Fibroblast of skin of right quadriceps (primary cell): Measurements from ENCODE around the gene LILRB3.
"Not testable (repeated sequence)": the region's sequence is repeated elsewhere in the genome, so short reads cannot be mapped to it uniquely, and the experiment has no call there.

Source experiments
- DNase-seq: peaks from one replicate; pipeline ENCODE4 v3.0.0-alpha.2; 2013

LILRB3 gene

DNA sequence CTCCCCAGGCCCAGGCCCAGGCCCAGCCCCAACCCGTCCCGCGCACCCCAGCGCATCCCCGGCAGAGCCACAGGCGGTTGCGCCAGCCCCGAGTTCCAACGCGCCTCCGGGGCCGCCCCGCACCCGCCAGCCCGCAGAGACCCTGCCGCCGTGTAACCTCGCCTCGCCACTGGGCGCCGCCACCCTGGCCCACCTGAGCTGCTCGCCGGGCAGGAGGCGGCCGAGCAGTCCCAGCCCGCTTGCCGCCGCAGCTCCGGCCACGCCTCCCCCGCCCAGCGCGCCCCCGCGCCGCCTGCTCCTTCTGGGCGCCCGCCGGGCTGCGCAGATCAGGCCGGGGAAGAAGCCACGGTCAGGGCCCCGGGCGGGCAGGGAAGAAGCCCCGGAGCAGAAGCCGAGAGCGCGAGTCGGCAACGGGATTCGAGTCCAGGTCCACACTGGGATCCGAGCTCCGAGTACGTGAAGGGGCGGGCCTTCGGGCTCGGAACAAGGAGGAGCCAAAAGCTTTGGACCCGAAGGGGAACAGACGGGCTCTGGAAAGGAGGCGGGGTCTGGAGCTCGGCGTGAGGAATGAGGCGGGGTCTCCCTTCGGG lies 33.6 kb downstream of the LILRB3 start, which contains the start of gene MBOAT7:
Gene MBOAT7 (minus strand): TSS at position 436 of the 590 bp plus-strand sequence. CDS start 1,072 bp downstream, outside the sequence.
- DNase-seq = no peak

DNA sequence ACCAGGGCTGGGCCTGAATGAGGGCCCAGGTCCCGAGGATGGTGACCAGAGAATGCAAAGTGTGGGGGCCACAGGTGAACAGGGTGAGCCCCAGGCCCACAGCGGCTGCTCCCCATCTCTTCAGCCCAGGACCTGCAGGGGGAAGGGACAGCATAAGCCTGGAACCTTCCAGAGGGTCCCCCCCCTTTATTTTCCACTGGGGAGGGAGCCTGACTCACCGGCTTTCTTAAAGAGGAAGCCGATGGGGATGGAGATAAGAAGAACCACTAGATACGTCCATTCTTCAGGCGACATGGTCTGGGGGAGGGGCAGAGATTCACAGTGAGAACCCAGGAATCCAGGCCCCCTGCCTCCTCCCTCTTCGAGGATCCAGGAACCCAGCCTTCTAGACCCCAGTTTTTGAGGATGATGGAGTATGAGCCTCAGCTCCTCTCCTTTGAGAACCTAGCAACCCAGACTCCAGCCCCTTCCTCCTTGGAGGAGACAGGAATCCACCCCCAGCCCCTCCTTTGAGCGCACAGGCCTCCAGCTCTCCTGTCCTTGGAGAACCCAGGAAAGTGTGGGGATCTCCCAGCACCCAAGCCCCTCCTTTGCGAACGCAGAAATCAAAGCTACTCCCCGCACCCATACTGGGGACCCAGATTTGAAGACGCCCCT lies 34.5 kb downstream of the LILRB3 start:
- peak; percentile 60 for DNase-seq

DNA sequence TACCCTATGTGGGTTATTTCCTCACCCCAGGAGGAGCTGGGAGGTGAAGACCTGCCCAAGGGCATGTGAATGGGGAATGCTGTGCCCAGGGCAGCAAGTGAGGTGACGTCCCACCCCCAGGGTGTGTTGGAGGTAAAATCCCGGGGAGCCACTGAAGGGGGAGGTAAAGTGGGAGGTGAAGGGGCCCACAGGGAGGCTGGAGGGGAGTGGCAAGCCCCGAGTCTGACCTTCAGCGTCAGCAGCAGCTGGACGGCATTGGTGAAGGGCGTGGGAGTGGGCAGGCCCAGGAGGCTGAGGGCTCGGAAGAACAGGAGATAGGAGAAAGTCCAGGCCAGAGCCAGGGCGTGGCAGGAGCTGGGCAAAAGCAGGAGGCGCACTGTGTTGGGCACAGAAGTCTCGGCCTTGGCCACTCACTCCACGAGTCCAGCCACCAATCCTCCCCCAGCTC lies 35.8 kb downstream of the LILRB3 start:
- no peak for DNase-seq

DNA sequence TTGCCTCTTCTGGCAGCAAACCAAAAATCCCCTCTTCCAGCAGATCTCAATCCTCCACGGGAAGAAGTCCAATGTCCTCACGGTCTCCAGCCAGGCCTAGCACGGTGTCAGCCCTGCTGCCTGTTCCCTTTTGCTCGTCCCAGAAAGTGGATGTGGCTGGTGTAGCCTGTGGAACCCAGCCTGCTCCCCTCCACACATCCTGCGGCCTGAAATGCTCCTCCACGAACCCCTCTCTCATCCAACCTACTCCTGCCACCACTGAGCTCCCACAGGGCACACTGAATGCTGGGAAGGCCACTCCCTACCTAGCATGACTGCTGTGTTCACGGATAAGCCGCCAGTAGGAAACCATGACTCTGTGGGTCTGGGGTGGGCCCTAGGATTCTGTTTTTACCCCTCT lies 36.5 kb downstream of the LILRB3 start:
- no peak for DNase-seq

DNA sequence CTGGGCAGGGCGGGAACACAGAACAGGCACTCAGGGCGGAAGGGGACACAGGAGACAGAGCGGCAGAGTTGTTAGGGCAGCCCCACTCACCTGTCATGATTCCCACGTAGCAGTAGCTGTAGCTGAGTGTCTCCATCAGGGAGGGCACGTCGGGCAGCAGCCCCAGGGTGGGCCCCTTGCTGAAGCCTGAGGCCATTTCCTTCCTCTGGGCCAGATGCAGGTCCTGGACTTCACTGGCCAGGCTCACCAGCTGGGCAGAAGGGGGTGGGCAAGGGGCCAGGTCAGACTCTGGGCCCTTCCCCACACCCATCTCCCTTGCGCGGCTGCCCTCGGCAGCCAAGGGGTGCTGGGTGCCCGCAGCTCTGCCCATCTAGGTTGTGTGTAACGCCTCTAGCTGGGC lies 39.4 kb downstream of the LILRB3 start:
- no peak for DNase-seq

DNA sequence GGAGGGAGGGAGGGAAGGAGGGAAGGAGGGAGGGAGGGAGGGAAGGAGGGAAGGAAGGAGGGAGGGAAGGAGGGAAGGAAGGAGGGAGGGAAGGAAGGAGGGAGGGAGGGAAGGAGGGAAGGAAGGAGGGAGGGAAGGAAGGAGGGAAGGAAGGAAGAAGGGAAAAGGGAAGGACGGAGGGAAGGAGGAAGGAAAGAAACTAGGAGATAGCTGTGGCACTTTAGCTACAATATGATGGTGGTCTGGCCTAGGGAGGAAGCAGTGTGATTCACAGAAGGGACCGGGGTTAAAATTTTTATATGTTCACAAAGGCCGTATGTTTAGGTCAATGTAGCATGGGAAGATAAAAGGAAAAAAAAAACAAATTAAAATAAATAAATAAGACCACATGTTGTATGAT lies 40.9 kb downstream of the LILRB3 start:
- not testable (repeated sequence) for DNase-seq

DNA sequence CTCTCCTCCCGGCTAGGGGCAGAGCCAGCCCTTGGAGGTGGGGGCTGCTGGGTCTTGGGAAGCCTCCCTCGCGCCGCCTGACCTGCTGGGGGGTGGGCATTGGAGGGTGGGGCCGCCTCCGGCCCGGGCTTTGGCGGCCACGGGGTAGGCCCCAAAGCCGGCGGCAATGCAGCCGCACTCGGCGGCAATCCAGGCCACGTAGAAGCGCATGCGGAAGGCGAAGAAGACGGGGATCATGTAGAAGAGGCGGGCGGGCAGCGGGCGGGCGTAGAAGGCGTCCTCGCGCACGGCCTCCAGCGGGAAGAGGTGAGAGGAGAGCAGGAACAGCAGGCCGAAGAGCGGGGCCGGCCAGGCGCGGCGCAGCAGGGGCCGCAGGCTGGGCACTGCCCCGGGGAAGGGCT lies 42.1 kb downstream of the LILRB3 start:
- no peak for DNase-seq

DNA sequence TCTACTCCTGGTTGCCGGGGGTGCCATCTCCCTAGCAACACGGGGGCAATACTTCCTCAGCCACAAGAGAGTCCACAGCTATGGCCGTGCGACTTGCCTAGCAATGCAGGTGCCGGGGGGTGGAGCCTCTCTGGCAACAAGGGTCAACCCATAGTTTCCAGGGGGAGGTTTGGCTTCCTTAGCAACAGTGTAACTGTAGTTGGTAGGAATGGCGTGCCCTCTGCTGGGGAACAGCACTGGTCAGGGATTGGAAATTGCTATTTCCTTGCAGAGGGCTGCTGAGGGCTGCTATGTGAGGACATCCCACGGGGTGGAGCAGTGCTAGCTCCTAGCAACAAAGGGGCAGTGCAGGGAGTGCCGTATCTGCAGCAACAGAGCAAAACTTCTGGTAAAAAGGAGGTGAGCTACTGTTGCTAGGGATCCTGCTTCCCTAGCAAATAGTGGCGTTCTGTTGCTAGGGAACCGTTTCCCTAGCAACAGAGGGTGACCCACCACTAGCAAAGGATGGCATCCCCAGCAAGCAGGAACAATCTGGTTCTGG lies 42.8 kb downstream of the LILRB3 start:
- peak; percentile 31 for DNase-seq

DNA sequence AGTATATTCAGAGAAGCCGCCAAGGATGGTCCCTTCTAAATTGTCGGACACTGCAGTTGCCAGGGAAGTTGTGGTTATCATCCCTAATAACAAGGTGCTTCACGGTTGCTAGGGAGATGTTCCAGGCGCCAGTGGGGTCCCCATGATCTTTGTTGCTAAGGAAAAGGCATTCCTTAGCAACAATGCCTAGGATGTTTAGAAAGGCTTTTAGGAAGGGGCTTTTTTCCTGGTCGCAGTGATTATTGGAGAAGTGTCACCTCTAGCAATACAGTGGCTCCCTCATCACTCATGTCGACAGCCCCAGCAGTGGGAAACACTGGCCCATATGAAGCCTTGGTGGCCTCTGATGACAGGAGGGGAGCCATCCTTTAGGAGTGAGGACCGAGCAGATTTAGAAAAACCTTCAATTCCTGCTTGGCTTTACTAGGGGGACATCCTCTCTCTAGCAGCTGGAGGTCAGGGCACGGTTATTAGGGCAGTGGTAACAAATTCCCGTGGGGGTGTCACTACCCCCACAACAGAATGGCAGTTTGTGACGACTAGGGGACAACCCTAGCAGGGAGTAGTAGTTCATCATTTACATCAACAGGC lies 43.5 kb downstream of the LILRB3 start:
- DNase-seq = no peak

DNA sequence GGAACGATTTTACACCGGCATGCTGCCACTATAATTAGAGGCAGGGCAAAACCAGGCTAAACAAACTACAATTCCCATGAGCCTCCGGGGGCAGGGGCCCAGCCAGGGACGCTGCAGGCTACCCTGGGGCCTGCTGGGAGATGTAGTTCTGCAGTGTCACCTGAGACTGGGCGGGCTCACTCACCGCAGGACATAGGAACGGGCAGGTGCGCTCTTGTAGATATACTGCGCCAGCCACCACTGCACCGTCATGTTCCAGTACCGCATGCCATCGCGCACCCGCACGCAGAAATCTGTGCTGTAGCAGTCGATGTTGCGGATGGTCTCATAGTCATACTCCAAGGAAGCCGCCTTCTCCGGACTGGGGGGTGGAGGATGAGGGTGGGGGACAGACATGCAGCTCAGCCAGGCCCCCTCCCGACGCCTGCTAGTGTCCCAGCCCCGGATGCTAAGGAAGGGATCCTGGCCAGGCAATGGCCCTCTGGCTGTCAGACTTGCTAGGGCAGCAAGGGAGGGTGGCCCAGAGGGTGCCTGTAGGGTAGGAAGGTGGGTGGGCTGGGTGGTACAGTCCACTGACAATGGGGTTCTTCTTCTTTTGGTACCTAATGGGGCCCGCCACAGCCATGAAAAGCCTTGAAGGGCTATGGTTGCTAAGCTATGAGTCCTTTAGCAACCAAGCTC lies 44.1 kb downstream of the LILRB3 start:
- no peak for DNase-seq

DNA sequence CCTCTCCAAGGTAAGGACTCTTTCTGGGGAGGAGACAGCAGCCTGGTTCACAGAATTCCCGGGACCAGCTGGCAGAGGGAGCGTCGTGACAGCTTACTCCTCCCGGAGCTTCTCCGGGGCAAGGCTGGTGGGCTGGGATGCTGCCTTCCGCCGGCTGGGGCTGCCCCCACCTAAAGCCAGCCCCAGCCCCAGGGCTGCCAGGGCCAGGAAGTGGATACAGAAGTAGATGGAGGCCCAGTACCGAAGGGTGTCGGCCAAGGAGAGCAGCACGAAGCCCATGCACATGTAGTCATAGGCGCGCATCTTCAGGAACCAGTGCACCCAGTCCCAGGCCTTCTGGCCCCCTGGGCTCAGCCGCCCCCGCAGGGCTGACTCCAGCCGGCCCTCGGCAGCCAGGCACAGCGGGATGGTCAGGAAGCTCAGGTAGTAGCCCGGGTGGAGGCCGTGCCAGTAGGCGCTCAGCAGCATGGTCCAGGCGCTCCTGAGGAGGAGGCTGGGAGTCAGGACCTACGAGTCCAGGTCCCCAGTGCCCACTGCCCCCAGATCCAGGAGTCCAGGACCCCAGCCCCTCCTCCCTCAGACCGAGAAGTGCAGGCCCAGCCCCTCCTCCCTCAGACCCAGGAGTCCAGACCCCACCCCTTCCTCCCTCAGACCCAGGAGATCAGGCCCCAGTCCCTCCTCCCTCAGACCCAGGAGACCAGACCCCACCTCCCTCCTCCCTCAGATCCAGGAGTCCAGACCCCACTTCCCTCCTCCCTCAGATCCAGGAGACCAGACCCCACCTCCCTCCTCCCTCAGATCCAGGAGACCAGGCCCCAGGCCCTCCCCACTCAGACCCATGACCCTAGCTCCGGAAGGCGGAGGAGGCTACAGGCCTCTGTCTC lies 48.6 kb downstream of the LILRB3 start:
- DNase-seq = no peak

DNA sequence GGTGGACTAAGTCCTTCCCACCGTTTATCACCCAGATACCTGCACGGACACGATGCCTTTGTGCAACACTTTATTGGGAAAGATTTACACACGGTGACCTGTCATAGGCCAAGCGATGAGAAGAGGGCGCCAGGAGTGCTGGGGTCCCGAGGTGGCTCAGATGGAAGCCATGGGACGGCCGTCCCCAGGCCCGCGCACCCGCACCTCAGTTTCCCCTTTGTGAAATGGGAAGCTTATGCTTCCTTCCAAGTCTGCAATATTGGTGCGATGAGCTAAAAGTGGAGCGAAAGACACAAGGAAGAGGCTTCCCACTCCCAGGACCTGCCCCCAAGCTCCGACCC lies 49.5 kb downstream of the LILRB3 start:
- no peak for DNase-seq

DNA sequence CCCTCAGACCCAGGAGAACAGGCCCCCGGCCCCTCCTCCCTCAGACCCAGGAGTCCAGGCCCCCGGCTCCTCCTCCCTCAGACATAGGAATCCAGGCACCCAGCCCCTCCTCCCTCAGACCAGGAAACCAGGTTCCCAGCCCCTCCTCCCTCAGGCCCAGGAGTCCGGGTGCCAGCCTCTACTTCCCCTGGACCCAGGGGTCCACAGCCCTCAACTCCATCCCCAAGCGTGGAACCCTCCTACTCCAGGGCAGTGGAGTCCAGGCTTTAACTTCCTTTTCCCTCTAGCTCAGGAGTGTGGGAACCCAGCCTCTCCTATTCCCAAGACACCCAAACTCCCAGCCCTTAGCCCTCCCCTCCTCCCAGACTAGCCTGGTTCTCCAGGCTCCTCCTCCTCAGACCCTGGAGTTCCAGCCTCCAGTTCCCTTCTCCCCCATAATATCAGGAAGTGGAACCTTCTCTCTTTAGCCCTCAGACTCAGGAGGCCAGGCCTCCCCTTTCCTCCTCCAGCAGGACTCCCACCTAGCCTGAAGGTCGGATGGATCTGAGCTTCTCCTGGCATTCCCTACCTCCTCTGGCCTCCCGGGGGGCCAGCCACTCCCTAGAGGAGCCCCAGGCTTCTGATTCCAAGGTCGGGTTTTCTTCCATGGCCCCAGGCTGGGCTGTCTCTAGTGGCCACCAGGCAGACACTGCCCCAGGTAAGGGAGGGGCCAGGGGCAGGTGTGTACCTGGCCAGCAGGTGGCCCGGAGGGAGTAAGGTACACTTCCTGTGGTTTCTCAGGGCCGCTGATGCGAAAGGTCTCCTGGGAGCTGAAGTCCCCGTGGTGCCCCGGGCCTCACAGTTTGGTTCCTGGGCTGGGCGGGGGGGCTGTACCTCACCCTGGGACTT lies 50.1 kb downstream of the LILRB3 start, which contains the start of gene TMC4:
Gene TMC4 (minus strand): TSS at position 690 of the 888 bp plus-strand sequence. CDS start 43 bp downstream, at position 647.
- DNase-seq = no peak

DNA sequence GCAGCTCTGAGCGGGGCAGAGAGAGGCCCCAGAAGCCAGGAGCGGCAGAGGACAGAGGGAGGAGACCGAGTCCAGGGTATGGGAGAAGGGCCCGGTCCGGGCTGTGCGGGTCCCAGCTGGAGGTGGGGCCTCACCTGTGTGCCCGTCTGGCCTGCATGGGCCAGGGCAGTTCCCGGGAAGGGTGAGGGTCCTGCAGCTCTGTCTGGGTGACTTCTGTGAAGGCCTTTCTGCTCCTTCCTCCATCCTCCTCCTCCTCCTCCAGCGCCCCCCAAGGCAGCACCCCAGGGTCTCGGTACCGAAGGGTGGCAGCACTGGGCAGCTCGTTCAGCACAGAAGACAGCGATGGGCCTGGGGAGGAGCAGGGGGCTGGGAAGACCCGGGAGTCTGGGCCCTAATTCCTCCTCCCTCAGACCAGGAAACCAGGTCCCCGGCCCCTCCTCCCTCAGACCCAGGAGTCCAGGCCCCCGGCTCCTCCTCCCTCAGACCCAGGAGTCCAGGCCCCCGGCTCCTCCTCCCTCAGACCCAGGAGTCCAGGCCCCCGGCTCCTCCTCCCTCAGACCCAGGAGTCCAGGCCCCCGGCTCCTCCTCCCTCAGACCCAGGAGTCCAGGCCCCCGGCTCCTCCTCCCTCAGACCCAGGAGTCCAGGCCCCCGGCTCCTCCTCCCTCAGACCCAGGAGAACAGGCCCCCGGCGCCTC lies 50.9 kb downstream of the LILRB3 start:
- not testable (repeated sequence) for DNase-seq

DNA sequence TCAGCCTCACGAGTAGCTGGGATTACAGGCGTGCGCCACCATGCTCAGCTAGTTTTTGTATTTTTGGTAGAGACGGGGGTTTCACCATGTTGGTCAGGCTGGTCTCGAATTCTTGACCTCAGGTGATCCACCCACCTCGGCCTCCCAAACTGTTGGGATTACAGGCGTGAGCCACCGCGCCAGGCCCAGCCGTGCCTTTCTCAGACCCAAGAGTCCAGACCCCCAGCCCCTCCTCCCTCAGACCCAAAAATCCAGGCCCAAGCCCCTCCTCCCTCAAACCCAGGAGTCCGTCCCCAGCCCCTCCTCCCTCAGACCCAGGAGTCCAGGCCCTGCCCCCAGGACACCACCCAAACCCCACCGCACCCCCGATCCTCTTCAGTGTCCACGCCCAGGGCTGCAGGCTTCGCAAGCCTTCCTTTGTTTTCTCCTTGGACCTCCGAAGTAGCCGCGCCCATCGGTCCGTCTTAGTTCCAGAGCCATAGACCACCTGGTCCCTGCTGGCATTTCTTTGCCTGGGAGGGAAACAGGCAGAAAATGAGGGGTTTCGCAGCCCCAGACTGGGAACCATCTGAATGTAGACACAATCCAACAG lies 53.6 kb downstream of the LILRB3 start:
- DNase-seq = no peak

DNA sequence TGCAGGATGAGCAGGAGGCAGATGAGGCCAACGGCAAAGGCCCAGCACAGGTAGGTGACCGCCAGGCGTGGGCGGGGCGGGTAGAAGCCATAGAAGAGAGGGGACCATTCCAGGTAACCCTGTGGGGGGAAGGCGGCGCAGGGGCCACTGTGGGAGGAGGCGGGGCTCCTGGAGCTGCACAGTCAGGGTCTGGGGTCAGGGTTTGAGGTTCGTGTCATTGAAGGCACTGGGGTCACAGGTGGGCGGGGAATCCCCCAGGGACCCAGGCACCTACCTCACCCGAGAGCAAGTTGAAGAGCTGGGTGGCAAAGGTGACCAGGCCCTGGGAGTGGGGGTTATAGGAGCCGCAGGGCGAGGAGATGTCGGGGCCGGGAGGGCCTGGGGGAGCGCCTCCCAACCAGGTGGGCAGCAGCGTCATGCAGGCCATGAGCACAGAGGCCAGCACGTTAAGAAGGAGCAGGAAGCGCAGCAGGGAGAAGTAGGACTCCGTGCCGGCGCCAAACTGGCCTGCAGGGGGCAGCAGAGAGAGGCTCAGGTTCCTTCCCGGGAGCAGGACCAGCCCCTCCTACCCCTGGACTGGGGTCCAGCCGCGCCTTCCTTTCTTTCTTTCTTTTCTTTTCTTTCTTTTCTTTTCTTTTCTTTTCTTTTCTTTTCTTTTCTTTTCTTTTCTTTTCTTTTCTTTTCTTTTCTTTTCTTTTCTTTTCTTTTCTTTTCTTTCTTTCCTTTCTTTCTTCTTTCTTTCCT lies 54.5 kb downstream of the LILRB3 start:
- DNase-seq = peak; percentile 75
